GM23338 (cell line): ENCODE measurements around the gene TMEM213. TPM values are rescaled to one million over a fixed set of nuclear protein-coding genes. Genes with fewer than 3 reads are reported as not detected.
A peak's percentile ranks its signal among the peaks of the same experiment; 100 is the strongest.

ENCODE experiments used
- ATAC-seq: fragments of 200-7000 bp; cut with Tn5 transposase; 3 replicates; pipeline ENCODE4 v1.9.1; 2020
- DNase-seq: peaks from one replicate; pipeline ENCODE4 v3.0.0-alpha.2; 2015; ENCODE audit warnings: low spot score
- H2AFZ ChIP-seq: fragments of 200-600 bp; sonication (generic); 2 replicates; pipeline ENCODE4 v1.8.0; 2016; ENCODE audit warnings: antibody characterized with exemption, mild to moderate bottlenecking, moderate library complexity
- H3F3A ChIP-seq: fragments of 200-600 bp; sonication (generic); replicated peaks from 2 replicates; pipeline ENCODE4 v1.8.0; 2017; ENCODE audit warnings: antibody characterized with exemption, mixed run types, low read depth
- H3K27ac ChIP-seq: fragments of 200-600 bp; sonication (generic); 2 replicates; pipeline ENCODE4 v1.6.1; 2016; ENCODE audit warnings: low read depth
- H3K27me3 ChIP-seq: fragments of 200-600 bp; sonication (generic); 2 replicates; pipeline ENCODE4 v1.8.0; 2016; ENCODE audit warnings: mild to moderate bottlenecking, mixed run types, moderate library complexity; ENCODE audit not compliant: insufficient read depth
- H3K36me3 ChIP-seq: fragments of 200-600 bp; sonication (generic); 2 replicates; pipeline ENCODE4 v1.8.0; 2016; ENCODE audit warnings: mild to moderate bottlenecking; ENCODE audit not compliant: insufficient read depth
- H3K4me1 ChIP-seq: fragments of 200-600 bp; sonication (generic); 2 replicates; pipeline ENCODE4 v1.8.0; 2016; ENCODE audit warnings: mild to moderate bottlenecking, moderate library complexity; ENCODE audit not compliant: insufficient read depth
- H3K4me2 ChIP-seq: fragments of 200-600 bp; sonication (generic); 2 replicates; pipeline ENCODE4 v1.7.1; 2017; ENCODE audit warnings: mixed run types
- H3K4me3 ChIP-seq: fragments of 200-600 bp; sonication (generic); 2 replicates; pipeline ENCODE4 v1.6.1; 2016; ENCODE audit warnings: mixed run types
- H3K79me2 ChIP-seq: fragments of 200-600 bp; sonication (generic); replicated peaks from 2 replicates; pipeline ENCODE4 v1.8.0; 2017; ENCODE audit warnings: mild to moderate bottlenecking; ENCODE audit not compliant: insufficient read depth
- H3K9me2 ChIP-seq: fragments of 200-600 bp; sonication (generic); 2 replicates; pipeline ENCODE4 v1.8.0; 2017; ENCODE audit not compliant: insufficient read depth
- H4K20me1 ChIP-seq: fragments of 200-600 bp; sonication (generic); replicated peaks from 2 replicates; pipeline ENCODE4 v1.8.0; 2017; ENCODE audit warnings: mild to moderate bottlenecking; ENCODE audit not compliant: insufficient read depth
- H3K27ac Mint-ChIP-seq: 2 replicates; pipeline ENCODE4 v1.8.0; 2020; ENCODE audit warnings: inconsistent platforms, mild to moderate bottlenecking, moderate library complexity, mixed read lengths
- H3K27me3 Mint-ChIP-seq: 3 replicates; pipeline ENCODE4 v1.8.0; 2022; ENCODE audit warnings: low read depth, mild to moderate bottlenecking, moderate library complexity, mixed read lengths, inconsistent platforms; ENCODE audit not compliant: insufficient read depth, poor library complexity
- H3K36me3 Mint-ChIP-seq: 3 replicates; pipeline ENCODE4 v1.8.0; 2021; ENCODE audit warnings: low read depth, mild to moderate bottlenecking, inconsistent platforms, moderate library complexity, mixed read lengths
- H3K4me1 Mint-ChIP-seq: 3 replicates; pipeline ENCODE4 v1.8.0; 2020; ENCODE audit warnings: mild to moderate bottlenecking, inconsistent platforms, mixed read lengths
- H3K4me3 Mint-ChIP-seq: 3 replicates; pipeline ENCODE4 v1.8.0; 2021; ENCODE audit warnings: moderate library complexity, mild to moderate bottlenecking, inconsistent platforms, mixed read lengths
- H3K9me3 Mint-ChIP-seq: 3 replicates; pipeline ENCODE4 v1.8.0; 2020; ENCODE audit warnings: moderate library complexity, mild to moderate bottlenecking, inconsistent platforms, mixed read lengths
- REST ChIP-seq: IDR thresholded peaks from one replicate; pipeline ENCODE4 v1.6.1; 2018; ENCODE audit warnings: antibody characterized with exemption; ENCODE audit not compliant: unreplicated experiment
- ZNF462 ChIP-seq: fragments of 250-450 bp; sonication (Bioruptor Pico); IDR thresholded peaks from 2 replicates; pipeline ENCODE4 v1.5.0; 2020; ENCODE audit warnings: mild to moderate bottlenecking, moderate library complexity
- polyA plus RNA-seq: library from polyadenylated mRNA; unstranded; fragments of >200 nt; fragmentation: Nextera tagmentation; extraction: Ambion mirVana; gene quantifications from 2 replicates; pipeline ENCODE4 v1.2.1, GENCODE V29; 2016
- small RNA-seq: library from RNA; depleted of rRNA; stranded (forward); fragments of <200 nt; gene quantifications from one replicate; pipeline ENCODE3, GENCODE V24; 2014; ENCODE audit warnings: low replicate concordance
- total RNA-seq: library from RNA; depleted of rRNA; stranded (reverse); fragments of >200 nt; shearing (Covaris generic); gene quantifications from 2 replicates; pipeline ENCODE4 v1.2.3, GENCODE V29; 2014; rRNA removed

TMEM213 gene
- total and polyA plus RNA-seq, 2 experiments from 2014 or later: 0.89 TPM; not detected in 1

GRCh38 chr7:138887085-138887710, 89.4 kb downstream of the TMEM213 start:
- peaks cover 24% of the 10 kb centered on the region for H3K36me3 Mint-ChIP-seq
- H3K27me3 ChIP-seq: no peaks in the 10 kb centered on the region
- no peak for DNase-seq
- 0 out of 2 replicates have a peak, but pooled peaks cover 3% of the 10 kb centered on the region for H3F3A ChIP-seq
- H3K79me2 ChIP-seq: no peaks in the 10 kb centered on the region
- no peaks in the 10 kb centered on the region for H3K9me2 ChIP-seq
- H3K9me3 Mint-ChIP-seq: no peaks in the 10 kb centered on the region
- H3K4me1 Mint-ChIP-seq: peaks cover 6% of the 10 kb centered on the region; the same call in 2 of the 3 replicates
- no peak for ATAC-seq
- H3K27ac Mint-ChIP-seq: no peak overlapping the region
- no peak overlapping the region for H3K4me3 Mint-ChIP-seq
- peaks cover 3% of the 10 kb centered on the region; the same call in 1 of the 2 replicates for H3K36me3 ChIP-seq
- no peaks in the 10 kb centered on the region for H3K4me1 ChIP-seq
- no peak overlapping the region for H3K4me2 ChIP-seq
- TF ChIP-seq REST (peak; percentile 28), ZNF462 (CRISPR knock-in tag) (no peak)
- no peaks in the 10 kb centered on the region; the same call in 1 of the 2 replicates for H4K20me1 ChIP-seq
- peak overlapping the region; percentile 50; the same call in 1 of the 2 replicates for H3K27ac ChIP-seq
- H3K27me3 Mint-ChIP-seq: peaks cover 8% of the 10 kb centered on the region
- no peak overlapping the region for H3K4me3 ChIP-seq
- no peak overlapping the region for H2AFZ ChIP-seq

Small RNA genes within 50 kb of the gene (small RNA-seq; reads per million reads assigned to genes)
- not detected for gene RNU6-1272P

Other genes starting within 250 kb of the TMEM213 start
- 0.70 and 1.4 TPM in 2 replicates for gene SVOPL, start 96.6 kb upstream of the TMEM213 start, total RNA-seq
- gene SVOPL, start 96.6 kb upstream of the TMEM213 start, polyA plus RNA-seq: 2.1 and 2.6 TPM in 2 replicates
- gene ATP6V0A4, start 202 bp downstream of the TMEM213 start, total RNA-seq: 0.35 and 1.3 TPM in 2 replicates
- gene ATP6V0A4, start 202 bp downstream of the TMEM213 start, polyA plus RNA-seq: 0.10 and 0.50 TPM in 2 replicates
- 11.6 and 13.5 TPM in 2 replicates for gene KIAA1549, start 183.4 kb downstream of the TMEM213 start, total RNA-seq
- 3.6 TPM in 2 replicates for gene KIAA1549, start 183.4 kb downstream of the TMEM213 start, polyA plus RNA-seq
- 10.1 and 11.3 TPM in 2 replicates for gene ZC3HAV1L, start 238.0 kb downstream of the TMEM213 start, total RNA-seq
- 2.0 and 2.1 TPM in 2 replicates for gene ZC3HAV1L, start 238.0 kb downstream of the TMEM213 start, polyA plus RNA-seq